Activated T-helper 1 cell treated with Interleukin-2 at 50 U/mL for 16 hours (primary cell): ENCODE results near the gene ARHGAP30.
A peak's percentile ranks its signal among the peaks of the same experiment; 100 is the strongest.
"Not testable (repeated sequence)": the region's sequence is repeated elsewhere in the genome, so short reads cannot be mapped to it uniquely, and the experiment has no call there.

Experiments
- DNase-seq: peaks from one replicate; pipeline ENCODE4 v3.0.0-alpha.2; 2020; ENCODE audit warnings: low read depth

Gene ARHGAP30

DNA sequence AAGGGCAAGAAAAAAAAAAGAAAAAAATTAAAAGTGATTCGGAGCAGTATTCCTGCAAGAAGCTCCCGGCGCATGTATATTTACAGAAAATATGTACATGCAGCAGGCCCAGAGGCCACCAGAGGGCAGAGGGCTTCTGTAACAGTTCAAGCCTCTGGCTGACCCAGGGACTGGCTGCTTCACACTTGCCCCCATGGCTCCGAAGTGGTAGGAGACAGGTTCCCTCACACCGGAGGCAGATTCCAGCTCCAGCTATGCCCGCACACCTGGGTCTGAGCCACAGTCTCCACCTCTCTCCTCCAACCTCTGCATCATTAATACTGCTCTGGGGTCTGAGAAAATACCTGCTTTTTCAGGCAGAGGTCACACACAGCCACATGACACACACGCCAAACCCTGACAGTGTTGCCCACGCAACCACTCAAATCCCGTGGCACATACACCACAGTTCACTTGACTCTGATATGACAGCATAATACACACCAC is 2.2 kb upstream of the ARHGAP30 start:
- peak; percentile 13 for DNase-seq

DNA sequence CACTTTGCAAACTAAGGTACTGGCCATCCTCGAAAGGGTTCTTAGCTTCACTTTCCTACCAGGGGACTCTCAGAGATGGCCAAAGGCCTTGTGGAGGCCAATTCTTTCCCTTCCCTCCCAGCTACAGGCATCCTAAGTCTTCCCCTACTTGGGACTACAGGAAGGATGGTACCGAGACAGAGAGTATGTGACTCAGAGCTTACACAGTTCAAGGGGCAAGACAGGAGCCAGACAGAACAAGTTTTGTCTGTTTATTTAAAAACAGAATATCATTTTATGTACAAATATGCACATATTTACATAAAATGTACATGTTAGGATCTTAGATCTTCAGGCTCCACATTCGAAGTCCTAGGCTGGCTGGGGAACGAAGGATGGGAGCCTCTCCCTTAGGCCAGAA is 1.1 kb upstream of the ARHGAP30 start:
- no peak for DNase-seq

DNA sequence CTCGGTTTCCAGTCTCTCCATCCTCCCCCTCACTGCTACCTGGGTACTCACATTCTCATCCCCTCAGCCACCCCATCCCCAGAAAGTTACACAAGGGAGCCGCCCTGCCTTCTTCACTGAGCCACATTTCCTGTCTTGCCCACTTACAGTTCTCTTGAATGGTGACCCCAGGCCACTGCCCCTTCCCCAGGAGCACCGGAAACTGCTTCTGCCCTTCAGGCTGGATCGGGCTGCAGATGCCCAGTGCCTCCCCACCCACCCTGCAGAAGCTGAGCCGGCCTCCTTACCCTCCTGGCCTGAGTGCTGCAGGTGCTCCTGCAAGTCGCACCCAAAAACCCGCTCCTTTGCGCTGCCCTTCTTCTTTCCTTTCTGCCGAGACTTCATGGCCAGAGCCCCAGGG is 450 bp downstream of the ARHGAP30 start:
- DNase-seq: no peak

DNA sequence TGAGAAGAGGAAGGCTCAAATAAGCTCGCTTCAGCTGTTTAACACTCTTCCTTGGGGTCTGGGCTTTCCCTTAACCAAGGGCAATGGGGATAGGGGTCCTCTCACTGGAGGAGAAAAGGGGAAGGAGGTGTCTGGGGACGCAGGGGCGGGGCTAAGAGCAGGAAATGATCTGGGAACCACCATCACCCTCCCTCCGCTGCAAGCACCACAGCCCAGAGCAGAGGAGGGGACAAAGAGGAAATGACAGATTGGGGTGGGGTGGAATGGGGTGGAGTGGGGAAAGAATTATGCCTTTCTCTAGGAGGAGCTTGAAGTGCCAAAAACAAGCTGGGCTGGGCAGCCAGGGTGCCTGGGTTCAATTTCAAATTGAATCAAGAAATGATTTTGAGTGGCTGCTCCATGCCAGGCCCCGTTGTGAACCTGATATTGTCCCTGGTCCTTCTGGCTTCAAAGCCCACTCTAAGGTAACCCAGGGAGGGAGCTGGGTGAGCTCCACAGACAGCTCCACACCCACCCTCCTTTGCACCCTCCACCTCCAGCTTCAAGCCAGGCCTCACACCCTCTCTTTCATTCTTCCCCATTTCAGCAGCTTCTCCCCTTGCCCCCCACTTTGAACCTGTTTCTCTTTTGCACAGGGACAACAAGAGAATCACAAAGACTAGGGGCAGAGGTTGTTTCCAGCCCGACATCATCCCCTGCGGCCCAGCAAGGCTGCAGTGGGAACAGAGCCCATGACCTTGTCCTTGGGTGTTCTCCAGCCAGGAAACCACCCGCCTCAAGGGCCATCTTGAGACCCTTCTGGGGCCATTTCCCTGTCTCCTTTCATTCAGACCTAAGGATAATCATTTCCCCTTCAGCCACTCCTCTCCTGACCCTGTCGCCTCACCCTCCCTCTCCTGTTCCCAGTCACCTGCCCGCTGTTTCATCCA is 1.1 kb downstream of the ARHGAP30 start:
- peak; percentile 70 for DNase-seq

- no peak for DNase-seq
These were observed 3.0 kb downstream of the ARHGAP30 start for GRCh38 chr1:161066694-161067093.

- DNase-seq: not testable (repeated sequence)
These were observed 4.0 kb downstream of the ARHGAP30 start for GRCh38 chr1:161065681-161066080.

GRCh38 chr1:161063936-161064335 is 5.8 kb downstream of the ARHGAP30 start:
- not testable (repeated sequence) for DNase-seq

DNA sequence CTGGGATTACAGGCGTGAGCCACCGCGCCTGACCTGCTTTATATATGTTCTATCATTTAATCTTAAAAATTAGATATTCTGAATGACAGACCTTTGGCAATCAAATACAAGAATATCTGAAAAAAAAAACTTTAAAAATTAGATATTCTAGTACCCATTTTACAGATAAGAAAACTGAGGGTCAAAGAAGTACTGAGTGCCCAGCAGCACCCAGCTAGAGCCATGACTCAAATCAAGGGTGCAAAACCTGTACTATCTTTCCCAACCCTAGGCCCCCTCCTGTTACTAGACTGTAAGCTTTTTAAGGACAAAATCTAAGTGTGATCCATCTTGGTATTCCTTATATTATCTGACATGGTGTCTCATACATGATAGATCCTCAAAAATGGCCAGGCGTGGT is 8.3 kb downstream of the ARHGAP30 start:
- no peak for DNase-seq

DNA sequence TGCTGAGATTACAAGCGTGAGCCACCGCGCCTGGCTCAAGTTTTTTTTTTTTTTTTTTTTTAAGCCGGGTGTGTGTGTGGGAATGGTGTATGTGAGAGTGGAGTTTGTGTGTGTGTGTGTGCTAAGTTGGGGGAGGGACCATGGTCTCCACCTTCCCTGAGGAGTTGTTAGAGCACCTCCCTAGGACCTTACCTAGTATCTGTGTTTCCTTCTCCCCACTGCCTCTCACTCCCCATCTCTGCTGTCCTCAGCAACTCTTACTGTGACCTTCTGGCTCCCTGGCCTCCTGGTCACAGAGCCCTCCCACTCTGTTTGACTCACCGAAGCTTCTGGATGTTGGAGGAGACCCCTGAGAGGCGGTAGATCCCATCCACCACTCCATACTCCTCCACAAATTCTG is 10.4 kb downstream of the ARHGAP30 start:
- DNase-seq: no peak

DNA sequence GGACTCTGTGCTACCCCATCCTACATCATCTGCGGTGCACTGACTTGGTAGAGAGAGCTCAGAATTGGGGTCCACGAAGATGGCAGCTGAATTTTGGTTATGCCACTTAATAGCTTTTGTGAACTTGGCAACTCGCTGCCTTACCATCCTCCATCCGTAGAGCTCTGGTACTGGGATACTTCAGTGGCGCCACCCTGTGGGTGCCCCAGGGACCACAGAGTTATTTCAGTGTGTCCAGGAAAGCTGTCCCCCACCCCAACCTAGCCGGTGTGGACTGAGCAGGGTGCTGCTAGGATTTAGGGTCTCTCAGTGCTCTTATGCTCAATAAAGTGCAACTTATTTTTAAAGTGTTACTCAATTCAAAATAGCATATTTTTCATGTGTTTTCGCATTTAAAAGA is 14.9 kb downstream of the ARHGAP30 start:
- DNase-seq: no peak

- DNase-seq: no peak
These were observed 15.5 kb downstream of the ARHGAP30 start for GRCh38 chr1:161054232-161054631.

- no peak for DNase-seq
These were observed 16.8 kb downstream of the ARHGAP30 start for GRCh38 chr1:161052899-161053298.

GRCh38 chr1:161051219-161051618 is 18.5 kb downstream of the ARHGAP30 start:
- DNase-seq: no peak

DNA sequence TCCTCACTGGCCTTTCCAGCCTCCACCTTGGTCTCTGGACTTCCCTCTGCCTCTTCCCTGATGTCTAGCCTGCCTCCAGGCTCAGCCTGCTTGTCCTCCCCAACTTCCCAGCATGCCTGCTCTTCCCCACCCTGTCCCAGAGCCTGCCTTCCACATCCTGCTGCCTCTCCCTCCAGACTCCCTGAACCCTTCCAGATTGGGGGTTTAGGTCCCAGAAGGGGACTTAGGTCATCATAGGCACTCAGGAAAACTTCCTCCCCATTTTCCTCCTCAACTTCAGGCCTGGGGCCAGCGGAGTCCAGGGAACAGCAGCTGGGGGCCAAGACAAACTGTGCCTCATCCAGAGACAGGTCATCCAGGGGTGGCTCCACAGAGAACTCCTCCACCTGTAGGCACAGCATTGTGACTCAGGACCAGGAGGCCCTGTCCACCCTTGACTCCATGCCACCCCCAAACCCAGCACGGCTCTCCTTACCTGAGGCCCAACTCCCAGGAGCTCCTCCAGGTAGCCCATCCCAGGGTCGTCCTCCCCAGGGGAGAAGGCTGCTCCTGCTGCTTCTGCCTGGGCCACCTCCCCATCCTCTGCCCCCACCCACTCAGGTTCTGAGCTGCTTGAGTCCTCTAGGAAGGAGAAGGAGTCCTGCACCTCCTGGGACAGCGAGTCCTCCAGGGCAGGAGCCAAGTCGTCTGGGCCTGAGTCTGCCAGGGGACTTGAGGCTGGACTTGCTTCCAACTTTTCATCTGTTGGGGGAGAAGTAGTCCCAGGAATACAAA is 20.6 kb downstream of the ARHGAP30 start:
- DNase-seq: no peak

GRCh38 chr1:161047436-161048420 is 22.0 kb downstream of the ARHGAP30 start:
- no peak for DNase-seq

DNA sequence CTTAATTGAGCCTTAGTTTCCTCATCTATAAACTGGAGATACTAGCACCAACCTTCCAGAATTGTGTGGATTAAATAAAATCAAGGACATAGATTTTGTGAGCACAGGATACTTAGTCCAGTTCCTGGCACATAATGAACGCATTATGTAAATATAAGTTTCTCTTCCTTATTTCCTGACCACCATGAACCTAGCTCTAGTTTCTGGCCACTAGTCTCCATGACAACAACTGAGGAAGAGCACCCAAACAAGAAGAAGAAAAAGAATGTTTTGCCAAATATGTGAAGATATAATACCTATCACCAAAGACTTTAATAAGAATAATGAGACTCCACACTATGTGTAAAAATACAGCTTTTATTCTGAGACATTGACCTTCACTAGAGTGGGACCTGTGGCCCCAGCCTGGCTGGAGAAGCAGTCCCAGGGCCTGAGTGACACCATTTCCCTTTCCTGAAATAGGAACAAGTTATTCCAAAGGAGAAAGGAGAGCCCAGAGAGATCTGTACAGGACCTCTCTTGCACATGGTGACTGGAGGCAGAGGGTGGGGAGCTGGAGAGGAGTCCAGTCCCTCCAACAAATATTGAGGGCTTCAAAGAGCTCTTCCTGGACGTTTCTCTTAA is 23.0 kb downstream of the ARHGAP30 start:
- DNase-seq: no peak

GRCh38 chr1:161045736-161046604 is 23.7 kb downstream of the ARHGAP30 start, which contains the start of gene USF1:
Gene USF1, minus strand, starts transcription at chr1:161045977. Its CDS starts 2,702 bp downstream, at chr1:161043275.
- DNase-seq: peak; percentile 83

GRCh38 chr1:161044908-161045735 is 24.6 kb downstream of the ARHGAP30 start:
- peak; percentile 38 for DNase-seq

GRCh38 chr1:161044535-161044907 is 25.2 kb downstream of the ARHGAP30 start:
- DNase-seq: no peak
